Stimulated activated CD8-positive, alpha-beta memory T cell treated with anti-CD3 and anti-CD28 coated beads, Interleukin-7, amount 100 ng/mL, for 1 hour (primary cell): ENCODE results near the gene TGFA.

Source experiments
- DNase-seq, 2 donors: peaks; one replicate each; pipeline ENCODE4 v3.0.0-alpha.2; 2020; ENCODE audit warnings: low read depth in 2 of 2

Gene TGFA

DNA sequence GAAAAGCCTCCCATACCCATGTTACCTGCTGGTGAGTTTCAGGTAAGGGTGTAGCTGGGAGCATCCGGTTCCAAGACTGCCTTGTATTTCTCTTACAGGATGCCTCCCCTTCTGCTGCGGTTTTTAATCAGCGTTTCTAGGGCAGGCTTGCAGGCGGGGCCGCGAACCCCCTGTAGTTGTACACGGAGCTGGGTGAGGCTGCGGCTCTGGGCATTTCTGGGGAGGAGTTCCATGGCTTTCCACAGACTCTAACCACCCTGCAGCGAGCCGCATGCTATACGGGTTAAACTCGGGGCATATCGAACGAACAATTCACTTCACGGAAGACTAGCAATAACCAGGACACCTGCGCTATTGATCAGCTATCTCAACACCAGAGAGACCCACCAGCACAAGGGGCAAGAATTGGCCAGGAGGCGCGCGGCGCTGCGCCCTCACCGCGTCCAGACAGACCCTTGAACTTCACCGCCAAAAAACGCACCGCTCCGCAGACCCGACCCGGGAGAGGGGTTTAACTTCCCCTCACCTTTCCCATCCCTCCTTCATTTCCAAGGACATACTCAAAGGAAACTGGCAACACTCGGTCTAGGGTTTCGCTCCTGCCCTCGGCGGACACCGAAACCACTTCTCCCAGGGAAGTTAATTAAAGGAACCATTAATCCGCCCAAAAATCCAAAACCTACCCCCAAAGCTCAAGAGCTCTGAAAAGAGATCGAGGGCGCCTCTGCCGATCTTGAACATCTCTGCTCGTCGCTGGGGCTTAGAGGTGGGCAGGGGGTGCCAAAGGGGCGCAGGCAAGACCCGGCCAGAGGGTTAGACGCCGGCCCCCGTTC lies 909 bp downstream of the TGFA start:
- no peak for DNase-seq

DNA sequence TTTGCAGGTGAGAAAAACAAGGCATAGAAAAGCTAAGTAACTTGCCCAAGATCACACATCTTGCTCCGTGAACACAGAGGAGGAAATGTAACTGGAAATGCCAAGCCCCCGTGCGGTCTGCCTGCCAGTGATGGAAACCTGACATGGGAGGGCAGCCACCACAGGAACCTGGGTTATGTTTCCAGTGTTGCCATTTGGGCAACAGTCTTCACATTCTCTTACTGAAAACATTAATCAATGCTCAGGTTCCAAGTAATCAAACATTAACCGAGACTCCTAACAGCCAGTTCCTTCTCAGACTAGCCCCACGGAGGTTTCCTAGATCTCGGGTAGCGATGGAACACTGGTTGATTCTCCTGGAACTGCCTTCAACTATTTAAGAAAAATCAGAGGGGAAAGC lies 2.5 kb downstream of the TGFA start:
- no peak for DNase-seq

DNA sequence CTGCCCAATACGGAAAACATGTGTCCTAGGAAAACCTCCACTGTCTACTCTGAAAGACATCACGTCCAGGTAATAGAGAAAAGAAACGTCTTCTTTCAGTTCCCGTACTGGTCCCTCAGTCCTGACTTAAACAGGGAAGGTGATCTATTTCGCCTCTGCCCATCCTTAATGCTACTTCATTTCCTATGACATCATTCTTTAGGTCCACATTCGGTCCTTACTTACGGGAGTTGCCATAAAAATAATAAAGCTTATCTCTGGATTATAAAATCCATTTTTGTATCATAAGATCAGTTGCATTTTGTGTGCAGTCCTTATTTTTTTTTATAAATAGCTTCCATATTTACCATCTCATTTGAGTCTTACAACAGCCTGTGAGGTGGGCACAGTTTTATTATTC lies 3.7 kb downstream of the TGFA start:
- no peak for DNase-seq

DNA sequence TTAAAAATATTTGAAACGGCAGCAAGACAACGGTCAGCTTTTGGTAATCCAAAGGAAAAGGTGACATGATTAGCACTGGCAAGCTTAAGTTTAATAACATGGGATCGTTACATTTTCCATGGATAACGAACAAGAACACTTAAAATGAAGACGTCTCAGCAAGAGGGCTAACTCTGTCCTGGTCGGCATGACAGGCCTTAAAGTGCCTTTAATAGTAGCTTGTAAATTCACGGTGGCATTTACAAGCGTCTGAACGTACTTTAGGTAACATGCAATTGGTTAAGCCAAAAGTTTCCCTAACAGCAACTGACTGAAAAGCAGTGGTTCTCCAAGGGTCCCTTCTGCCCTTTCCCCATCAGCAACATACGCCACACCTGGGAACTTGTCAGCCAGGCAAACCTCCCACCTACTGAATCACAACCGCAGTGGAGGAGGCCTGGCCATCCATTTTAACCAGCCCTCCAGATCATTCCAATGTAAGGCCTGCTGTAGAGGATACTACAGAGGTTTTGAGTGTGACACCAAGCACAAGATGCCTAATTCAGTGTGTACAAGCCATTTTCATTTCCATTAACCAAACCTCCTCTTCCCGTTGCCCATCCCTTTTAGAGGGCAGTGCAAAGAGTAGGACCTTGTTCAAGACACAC lies 4.4 kb downstream of the TGFA start:
- DNase-seq: no peak

DNA sequence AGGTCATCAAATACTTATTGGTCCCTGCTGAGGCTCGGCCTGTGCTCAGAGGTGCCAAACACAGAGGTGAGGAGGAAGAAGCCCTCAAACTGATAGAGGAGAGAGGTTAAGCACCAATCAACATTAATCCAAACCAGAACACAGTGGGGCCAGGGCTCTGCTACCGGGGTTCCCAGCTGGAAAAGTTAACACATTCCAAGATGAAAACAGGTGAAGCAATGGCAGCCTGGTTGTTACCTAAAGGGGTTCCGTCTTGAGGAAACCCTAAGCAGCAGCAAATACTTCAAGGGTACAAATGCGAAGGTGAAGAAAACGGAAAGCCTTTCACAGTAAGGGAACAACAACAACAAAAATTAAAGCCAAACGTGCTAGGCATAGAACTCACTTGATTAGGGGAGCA lies 5.4 kb downstream of the TGFA start:
- DNase-seq: no peak

DNA sequence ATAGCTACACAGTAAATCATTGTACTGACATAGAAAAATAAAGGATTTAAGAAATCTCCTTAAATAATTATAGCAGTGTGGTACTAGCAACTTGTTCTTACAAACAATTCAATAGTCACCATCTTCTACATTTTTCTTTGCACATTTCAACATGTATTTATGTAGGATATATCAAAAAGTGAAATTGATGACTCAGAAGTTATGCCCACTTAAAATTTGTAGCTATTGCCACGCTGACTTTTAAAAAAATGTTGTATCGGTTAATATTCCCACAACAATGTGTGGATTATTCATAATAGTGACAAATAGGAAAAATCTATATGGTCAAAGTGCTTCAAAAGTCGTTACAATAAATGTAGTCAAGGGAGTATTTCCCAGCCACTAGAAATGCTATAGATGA lies 6.7 kb downstream of the TGFA start:
- DNase-seq: no peak

DNA sequence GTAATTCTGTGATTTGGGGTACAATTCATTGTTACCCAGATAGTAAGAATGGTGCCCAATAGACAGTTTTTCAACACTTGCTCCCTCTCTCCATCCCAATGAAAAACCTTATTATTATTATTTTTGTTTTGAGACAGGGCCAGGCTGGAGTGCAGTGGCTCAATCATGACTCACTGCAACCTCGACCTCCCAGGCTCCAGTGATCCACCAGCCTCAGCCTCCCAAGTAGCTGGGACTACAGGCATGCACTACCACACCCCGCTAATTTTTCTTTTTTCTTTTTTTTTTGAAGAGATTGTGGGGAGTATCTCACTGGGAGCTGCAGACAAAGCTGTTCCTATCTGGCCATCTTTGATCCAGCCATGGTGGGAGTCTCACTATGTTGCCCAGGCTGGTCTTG lies 7.2 kb downstream of the TGFA start:
- no peak for DNase-seq

DNA sequence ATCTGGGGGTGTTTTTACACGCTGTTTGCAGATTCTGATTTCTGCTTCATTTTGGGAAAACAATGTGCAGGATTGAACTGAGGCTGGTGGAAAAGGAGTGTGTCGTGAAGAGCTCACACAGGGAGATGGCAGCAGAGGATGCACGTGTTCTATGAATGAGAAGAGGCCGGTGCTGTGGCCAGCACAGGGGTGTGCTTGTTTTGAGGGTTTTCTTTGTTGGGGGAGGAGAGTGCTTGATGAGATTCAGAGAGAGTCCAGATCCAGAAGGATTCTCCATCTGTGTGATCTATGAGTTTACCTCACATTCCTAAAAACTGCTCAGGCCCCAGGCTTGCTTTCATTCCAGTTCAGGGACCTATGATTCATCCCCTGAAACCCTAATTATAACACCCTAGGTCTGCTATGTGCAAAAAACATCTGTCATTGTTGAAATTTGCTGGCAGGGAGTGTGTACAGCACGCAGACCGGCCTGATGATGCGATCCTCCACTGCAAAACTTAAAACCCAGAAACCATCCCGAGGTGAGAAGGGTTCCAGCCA lies 12.1 kb downstream of the TGFA start:
- DNase-seq: no peak

DNA sequence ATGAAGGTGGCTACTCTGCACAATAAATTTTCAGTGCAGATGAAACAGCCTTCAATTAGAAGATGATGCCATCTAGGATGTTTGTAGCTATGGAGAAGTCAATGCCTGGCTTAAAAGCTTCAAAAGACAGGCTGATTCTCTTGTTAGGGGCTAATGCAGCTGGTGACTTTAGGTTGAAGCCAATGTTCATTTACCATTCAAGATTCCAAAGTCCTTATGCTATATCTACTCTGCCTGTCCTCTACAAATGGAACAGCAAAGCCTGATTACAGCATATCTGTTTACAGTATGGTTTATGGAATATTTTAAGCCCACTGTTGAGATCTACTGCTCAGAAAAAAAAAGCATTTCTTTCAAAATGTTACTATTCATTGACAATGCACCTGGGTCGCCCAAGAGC lies 15.8 kb downstream of the TGFA start:
- DNase-seq: no peak

DNA sequence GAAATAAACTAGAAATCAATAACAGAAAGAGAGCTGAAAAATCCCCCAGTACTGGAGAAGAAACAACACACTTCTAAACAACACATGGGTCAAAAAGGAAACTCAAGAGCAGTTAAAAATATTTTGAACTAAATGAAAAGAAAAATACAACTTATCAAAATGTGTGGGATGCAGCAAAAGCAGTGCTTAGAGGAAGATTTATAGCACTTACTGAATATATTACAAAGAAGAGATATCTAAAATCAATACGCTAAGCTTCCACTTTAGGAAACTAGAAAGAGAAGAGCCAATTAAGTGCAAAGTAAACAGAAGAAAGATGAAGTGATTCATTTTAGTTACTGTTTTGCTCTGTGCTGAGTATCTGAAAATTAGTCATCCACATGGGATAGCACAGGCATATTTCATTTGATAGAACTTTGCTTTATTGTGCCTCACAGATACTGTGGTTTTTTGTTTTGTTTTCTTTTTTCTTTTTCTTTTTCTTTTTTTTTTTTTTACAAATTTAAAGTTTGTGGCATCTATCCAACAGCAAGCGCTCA lies 17.0 kb downstream of the TGFA start:
- no peak for DNase-seq

DNA sequence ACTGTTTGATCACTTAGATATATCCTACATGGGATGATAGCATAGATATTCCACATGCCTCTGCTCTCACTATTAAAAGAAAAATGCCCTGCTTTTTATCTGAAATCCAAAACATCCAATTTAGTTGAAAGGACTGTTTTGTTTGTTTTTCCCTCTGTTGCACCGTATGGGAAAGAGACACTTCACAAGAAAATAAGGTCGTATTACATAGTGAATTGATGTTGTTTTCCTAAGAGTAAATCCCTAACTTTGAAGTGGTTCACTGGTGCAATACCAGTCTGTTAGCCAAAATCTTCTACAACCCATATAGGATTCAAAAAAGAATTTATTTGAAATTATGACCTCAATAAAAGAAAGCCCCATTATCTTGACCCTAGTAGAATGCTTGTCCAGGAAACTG lies 18.1 kb downstream of the TGFA start:
- DNase-seq: no peak

DNA sequence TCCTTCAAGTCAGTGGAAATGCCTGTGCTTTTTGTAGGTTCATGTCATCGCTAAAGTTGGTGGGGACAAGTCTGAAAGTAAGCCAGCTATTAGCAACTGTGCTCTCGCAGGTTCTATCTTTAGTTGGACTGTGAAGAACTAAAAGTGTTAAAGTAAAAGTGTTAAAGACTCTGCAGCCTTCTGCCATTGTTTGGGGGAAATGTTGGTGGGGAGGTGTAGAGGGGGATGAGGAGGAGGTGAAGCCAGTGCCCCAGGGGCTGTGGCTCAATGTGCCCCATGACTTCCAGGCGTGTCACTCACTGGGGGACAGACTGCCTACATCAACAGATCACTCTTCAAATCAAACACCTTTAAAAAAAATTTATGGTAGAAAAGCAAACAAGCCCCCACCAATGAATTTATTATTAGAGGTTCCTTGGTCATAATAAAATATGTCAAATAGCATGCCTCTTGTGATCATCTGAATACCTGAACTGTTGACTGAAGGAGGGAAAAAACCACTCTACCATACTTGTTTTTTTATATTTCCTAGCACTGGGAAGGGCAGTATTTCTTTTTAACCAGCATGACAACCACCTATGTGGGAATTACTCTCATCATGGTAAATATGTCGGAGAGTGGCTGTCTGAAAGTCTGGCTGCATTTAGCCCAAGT lies 19.3 kb downstream of the TGFA start:
- DNase-seq: no peak

DNA sequence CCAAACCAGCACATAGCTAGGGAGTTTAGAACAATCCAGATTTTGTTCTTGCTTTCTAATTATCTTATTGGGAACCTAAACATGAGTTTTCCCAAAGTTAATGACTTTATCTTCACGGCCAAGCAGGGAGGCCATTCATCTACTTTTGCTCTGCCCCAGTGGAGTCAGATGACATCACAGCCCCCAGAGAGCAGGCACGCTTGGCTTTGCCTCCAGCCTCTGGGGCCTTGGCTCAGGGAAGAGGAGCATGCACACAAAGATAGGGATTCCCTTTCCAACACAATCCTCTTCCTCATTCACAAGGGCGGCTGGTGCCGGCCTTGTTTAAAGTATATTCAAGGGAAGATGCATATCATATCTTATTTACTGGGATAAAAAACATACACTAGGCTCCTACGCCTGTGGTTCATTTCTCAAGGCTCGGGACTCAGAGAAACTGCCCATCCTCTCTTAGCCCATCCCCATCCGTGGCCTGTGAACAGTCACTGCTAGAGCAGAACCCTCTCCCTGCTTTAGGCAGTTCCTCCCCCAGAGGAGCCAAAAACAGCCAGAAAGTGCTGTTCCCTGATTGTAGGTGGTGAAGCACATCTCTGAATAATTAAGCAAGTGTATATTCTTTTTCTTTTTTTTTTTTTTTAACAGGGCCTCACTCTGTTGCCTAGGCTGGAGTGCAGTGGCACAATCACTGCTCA lies 21.2 kb downstream of the TGFA start:
- DNase-seq: no peak

DNA sequence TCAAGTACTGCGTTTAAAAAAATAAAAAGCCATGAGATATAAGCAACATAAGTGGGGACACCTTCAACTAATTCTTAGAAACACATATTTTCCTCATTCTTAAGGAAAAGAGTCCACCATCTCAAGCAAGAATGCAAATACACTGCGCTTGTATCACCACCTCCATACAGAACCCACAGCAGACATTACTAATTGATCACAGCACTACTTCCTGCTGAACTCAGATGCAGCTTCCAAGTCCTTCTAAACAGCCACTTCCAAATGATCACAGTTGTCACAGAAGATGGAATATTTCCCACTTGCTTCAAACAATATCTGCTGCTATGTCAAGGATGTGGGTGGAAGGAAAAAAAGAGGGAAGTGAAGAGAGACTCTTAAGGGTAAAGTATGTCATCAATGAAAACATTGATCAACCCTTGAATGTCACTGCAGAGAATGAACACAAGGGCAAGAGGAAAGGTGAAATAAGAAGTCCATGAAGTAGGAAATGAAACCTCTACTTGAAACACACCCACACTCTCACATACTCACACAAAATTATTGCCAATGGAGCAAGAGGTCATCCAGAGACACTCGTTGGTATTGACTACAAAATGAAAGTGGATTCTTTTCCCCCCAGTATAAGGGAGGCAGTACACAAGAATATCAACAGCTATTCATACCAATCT lies 22.1 kb downstream of the TGFA start:
- DNase-seq: no peak

DNA sequence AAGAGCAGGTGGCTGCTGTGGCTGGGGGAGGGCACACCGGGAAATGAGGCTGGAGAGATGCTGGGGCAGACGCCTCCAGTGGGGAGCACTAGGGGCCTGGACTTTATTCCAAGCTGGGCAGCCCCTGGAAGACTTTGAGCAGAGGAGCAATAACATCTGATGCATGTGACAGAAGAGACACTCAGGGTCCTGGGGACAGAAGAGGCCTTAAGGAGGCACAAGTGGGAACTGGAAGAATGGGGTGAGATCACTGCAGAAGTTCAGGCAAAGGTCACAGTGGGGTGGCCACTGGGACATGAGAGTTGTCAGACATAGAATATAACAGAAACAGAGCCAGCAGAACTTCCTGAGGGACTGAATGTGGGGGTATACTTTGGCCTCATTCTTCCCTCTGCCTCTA lies 24.0 kb downstream of the TGFA start:
- no peak for DNase-seq

DNA sequence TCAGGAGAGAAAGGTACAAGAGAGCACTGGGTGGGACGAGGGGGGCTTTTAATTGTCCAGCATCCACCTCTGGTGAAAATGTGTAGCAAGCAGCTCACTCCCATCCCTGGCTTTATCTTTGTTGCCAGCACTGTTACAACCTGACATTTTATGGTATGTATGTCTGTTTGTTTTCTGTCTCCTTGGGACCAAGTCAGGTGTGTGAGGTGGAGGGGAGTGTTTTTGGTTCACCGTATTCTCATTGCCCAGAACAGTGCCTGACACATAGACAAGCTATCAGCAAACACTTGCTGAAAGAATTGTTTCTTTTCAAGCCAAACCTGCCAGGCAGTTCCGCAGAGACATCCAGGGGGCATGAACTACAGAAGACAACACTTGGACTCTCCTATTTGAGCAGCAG lies 24.7 kb downstream of the TGFA start:
- no peak for DNase-seq

DNA sequence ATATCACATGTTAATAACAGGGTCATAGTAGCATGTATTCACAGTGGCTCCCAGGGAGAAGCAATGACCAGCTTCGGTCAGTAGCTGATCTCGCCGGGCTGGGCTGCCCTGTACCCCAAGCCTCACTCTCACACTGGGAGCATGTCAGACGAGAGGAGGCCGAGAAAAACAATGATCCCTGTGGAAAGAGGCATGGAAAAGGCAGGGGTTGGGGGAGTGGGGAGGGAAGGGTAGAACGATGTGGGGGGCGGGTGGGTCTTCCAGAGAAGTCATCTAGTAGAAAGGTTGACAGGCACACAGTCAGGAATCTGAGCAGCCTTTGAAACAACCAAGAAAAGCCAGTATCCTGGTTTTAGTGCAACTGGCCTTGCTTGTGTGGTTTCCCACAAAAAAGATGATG lies 25.4 kb downstream of the TGFA start:
- no peak for DNase-seq

DNA sequence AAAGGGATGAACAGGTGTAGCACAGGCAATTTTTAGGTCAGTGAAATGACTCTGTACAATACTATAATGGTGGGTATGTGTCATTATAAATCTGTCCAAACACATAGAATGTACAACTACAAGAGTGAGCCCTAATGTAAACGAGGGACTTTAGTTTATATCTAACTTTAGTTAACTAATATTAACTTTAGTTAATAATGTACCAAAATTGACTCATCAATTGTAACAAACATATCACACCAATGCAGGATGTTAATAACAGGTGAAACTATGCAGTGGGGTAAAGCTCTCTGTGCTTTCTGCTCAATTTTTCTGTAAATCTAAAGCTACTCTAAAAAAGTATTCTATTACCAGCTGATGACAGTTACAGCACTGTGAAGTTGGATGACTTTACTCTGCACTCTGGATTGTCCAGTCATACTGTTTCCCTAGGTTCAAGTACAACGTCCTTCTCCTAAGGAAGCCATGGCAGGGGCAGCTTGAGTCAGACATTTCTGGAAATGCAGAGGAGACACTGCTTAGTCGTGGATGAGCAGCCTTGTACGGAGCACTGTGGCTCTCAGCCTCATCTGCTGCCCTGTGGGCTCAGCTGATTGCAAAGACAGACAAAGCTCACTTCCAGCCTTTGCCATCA lies 26.1 kb downstream of the TGFA start:
- DNase-seq: no peak

DNA sequence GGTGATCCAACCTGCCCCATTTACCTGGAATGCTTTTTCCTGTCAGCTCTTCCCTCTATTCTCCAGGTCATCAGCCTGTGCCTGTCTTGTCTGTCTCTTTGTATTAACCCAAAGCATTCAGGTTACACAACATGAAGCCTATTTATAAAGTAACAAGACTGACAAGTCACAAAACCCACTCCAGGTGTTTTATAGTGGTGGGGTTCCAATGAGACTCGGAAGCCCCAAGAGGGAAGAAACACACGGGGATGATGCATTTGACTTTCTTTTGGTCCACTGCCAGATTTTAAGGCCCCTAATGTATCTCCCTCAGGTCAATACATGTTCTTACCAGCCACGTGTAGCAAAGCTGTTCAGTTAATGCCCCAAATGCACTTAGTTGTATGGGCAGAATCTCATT lies 27.5 kb downstream of the TGFA start:
- DNase-seq: no peak

DNA sequence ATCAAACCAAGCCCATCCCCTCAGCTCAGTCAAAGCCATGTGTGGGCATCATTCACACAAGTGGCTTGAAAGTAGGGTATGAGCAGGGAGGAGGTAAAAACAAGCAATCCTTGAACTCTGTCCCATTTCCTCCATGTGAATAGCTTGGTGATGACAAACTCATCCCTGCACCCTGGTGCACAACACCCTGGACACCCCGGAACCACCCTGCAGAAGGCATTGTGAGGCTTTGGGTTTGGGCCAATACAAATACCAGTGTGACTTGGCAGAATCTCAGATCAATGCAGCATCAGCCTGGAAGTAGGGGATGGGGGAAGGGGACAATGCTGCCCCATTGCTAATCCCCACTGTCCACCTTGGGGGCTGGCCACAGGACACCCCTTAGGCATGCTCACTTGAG lies 28.6 kb downstream of the TGFA start:
- no peak for DNase-seq
